HG03064 (cell line): Measurements from ENCODE around the gene TMEM205.
"Not testable (repeated sequence)": the region's sequence is repeated elsewhere in the genome, so short reads cannot be mapped to it uniquely, and the experiment has no call there.

Source experiments
- ATAC-seq: cut with Tn5 transposase; IDR thresholded peaks from one replicate; pipeline ENCODE4 v1.9.1; 2021; ENCODE audit warnings: low read depth; ENCODE audit not compliant: unreplicated experiment

The TMEM205 gene

GRCh38 chr19:11340099-11340467 lies 6.0 kb downstream of the TMEM205 start:
- ATAC-seq = not testable (repeated sequence)

DNA sequence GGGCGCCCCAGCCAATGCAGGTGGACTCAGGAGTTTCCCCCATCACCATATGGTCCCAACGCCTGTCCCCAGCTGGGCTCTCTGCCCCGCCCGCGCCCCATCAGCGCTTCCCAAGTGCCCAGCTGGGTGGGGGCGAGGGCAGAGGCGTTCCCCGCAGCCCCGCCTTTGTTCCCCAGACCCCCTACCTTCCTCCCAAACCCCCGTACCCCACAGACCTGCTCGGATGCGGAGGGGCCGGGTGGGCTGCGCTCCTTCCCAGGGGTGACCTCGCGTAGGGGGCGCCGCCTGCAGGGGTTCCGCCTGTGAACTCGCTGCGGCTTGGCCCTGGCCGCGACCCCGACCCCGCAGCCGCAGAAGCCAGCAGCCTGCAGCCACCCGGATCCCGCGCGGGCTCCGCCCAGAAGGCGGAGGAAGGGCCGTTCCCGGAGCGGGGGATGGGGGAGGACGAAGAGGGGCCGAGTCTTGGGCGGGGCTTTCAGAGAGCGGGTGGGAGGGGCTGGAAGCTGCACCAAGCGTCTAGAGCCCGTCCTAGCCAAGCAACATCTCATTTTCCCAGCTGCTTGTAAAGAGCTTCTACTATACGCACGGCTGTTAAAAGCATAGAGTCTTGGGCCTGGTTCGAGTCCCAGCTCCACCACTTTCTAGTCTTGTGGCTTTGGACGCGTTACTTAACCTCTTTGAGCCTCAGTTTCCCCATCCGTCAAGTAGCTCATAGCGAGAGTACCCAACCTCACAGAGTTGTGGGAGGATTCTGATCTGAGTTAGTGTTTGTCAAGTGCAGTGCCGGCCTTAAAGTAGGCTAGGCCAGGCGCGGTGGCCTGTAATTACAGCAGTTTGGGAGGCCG lies 6.6 kb downstream of the TMEM205 start, which contains the start of gene RAB3D:
Gene RAB3D (minus strand): TSS at position 404 of the 845 bp plus-strand sequence. CDS start 2,258 bp downstream, outside the sequence.
- ATAC-seq = peak; percentile 69

DNA sequence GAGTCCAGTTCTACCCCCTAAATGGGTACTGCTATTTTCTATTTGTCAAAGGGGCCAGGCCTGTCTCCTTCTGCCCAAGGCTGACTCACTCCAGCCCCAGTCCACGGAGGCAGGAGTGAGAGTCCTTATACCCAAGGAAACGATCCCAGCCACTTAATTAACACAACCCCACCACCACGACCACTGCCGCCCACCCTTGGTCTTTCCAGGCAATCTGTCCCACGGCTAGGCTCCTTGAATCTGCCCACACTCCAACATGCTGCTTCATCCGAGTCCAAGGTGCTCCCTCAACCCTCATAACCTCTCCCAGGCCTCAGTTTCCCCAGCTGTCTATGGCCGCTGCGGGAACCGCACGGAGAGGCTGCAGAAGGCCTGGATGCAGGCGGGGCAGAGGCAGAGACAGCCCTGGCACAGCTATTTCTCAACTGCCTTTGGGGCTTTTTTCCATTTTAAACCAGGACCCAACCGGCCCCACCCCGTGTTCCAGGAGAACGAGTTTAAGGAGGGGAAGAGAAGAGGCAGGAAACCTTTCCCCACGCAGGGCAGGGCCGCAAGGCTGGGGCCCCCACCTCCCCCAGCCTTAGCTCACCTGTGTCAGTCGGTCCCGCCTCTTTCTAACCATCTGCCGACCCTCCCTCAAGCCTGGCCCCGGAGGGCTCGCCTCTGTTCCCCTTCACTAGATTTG lies 7.4 kb downstream of the TMEM205 start:
- no peak for ATAC-seq

DNA sequence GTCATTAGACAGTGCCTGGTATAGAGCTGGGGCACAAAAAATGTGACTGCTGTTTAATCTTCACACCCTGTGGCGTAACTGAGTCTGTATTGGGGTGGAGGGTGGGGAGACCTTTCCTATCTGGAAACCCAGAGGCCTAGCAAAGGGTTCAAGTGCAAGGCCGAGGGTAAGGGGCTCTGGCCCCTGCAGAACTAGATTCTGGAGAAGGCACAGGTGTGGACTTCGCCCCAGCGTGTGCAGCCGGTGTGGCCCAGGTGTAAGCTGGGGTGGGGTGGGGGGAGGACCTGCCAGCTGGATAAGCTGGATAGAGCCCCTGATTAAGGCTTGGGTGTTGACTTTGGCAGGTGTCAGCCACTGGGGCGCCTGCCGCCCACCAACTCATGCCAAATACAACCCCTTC lies 7.9 kb downstream of the TMEM205 start:
- ATAC-seq = no peak

- ATAC-seq = no peak
These were observed 9.0 kb downstream of the TMEM205 start for GRCh38 chr19:11337080-11337479.

GRCh38 chr19:11335449-11336146 lies 10.5 kb downstream of the TMEM205 start:
- ATAC-seq = no peak

DNA sequence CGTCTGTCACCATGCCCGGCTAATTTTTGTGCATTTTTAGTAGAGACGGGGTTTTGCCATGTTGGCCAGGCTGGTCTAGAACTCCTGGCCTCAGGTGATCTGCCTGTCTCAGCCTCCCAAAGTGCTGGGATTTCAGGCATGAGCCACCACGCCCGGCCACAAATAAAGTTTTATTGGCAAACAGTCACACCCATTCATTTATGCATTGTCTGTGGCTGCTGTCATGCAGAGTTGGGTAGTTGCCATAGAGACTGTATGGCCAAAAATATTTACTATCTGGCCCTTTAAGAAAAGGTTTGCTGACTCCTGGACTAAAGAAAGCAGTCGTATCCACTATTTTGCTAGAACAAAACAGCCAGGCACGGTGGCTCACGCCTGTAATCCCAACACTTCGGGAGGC lies 12.2 kb downstream of the TMEM205 start:
- not testable (repeated sequence) for ATAC-seq

DNA sequence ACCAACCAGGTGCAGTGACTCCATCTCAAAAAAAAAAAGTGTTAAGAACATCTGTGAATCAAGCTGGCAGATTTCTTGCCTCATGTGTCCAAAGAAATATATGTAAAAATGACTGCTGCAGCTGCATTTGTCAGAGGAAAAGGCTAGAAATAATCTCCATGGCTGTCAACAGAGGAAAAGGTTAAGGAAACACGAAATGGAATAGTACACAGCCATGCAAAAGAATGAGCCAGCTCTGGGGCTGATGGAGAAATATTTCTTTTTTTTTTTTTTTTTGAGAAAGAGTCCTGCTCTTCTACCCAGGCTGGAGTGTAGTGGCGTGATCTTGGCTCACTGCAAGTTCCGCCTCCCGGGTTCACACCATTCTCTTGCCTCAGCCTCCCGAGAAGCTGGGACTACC lies 13.2 kb downstream of the TMEM205 start:
- no peak for ATAC-seq

- ATAC-seq = no peak
These were observed 14.6 kb downstream of the TMEM205 start for GRCh38 chr19:11331502-11331901.

GRCh38 chr19:11330127-11330526 lies 15.9 kb downstream of the TMEM205 start:
- ATAC-seq = no peak

GRCh38 chr19:11325544-11325943 lies 20.5 kb downstream of the TMEM205 start:
- no peak for ATAC-seq

DNA sequence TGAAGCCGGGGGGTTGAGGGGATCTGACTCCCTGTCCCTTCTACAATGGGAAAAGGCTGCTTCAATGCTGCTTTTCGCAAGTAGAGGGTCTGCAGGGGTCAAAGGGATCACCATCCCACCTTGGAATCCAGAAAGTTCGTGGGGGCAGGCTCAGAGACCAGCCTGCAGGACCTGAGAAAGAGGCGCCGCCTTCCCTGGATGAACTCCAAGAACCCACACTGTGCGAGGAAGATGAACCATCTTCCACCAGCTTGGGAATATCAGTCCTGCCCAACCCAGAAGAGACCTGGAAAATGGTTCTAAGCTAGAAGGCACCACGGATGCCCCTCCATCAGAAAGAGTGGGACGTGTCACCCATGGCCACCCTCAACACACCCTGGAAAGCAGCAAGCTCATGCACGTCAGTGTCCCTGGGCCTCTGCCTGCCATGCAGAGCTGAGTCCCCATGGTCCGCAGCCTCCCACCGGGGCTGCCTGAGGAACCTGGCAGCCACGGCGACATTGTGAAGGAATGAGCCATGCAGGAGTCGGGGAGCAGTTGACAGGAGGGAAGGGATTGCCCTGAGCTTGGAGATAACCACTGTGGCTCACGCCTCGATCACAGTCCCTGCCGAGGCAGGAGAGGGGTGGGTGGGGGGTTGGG lies 21.2 kb downstream of the TMEM205 start:
- ATAC-seq = no peak

GRCh38 chr19:11324079-11324661 lies 21.9 kb downstream of the TMEM205 start:
- peak; percentile 57 for ATAC-seq

- ATAC-seq = no peak
These were observed 22.4 kb downstream of the TMEM205 start for GRCh38 chr19:11323601-11324078.

GRCh38 chr19:11322269-11323024 lies 23.6 kb downstream of the TMEM205 start:
- ATAC-seq = no peak

GRCh38 chr19:11321191-11322126 lies 24.6 kb downstream of the TMEM205 start:
- no peak for ATAC-seq

DNA sequence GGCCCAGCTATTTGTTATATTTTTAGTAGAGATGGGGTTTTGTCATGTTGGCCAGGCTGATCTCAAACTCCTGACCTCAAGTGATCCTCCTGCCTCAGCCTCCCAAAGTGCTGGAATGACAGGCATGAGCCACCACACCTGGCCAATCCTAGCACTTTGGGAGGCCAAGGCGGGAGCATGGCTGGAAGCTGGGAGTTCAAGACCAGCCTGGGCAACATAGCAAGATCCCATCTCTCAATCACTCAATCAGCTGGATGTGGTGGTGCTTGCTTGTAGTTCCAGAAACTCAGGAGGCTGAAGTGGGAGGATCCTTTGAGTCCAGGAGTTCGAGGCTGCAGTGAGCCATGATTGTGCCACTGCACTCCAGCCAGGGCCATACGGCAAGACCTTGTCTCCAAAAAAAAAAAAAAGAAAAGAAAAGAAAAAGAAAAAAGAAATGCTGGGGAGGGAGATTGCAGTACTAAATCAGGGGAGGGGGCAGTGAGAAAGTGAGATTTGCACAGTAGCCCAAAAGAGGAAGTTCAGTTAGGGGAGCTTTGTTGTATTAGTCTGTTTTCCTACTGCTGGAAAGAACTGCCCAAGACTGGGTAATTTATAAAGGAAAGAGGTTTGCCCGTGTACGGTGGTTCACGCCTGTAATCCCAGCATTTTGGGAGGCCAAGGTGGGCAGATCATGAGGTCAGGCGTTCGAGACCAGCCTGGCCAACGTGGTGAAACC lies 25.6 kb downstream of the TMEM205 start:
- not testable (repeated sequence) for ATAC-seq

GRCh38 chr19:11306337-11306736 lies 39.7 kb downstream of the TMEM205 start:
- ATAC-seq = no peak
